HepG2 (cell line): Measurements from ENCODE around the gene ESR1. TPM values are rescaled to one million over a fixed set of nuclear protein-coding genes. Genes with fewer than 3 reads are reported as not detected.

Experiments
- ATAC-seq: fragments of 200-7000 bp; cut with Tn5 transposase; 3 replicates; pipeline ENCODE4 v1.9.1; 2020; ENCODE audit warnings: mild to moderate bottlenecking, moderate library complexity
- BruUV-seq: library from RNA; stranded (reverse); fragments of 400-500 nt; replicated peaks from 2 replicates; lab custom pipeline; 2021; lab: Mats Ljungman, UMichigan
- CTCF ChIA-PET: fragments of 300-600 bp; formaldehyde crosslinking; extraction: SDS; loops from one replicate; lab custom pipeline; 2021; ENCODE audit warnings: low total read pairs, inconsistent platforms, low intra/inter-chr PET ratio; lab: Yijun Ruan, JAX
- POLR2A ChIA-PET: fragments of 350-600 bp; sonication (Branson Sonifier 250); formaldehyde crosslinking; loops from one replicate; lab custom pipeline; 2020; ENCODE audit warnings: antibody characterized with exemption, inconsistent platforms; lab: Yijun Ruan, JAX
- DNase-seq: peaks from one replicate; pipeline ENCODE4 v3.0.0-alpha.2; 2015; ENCODE audit warnings: low spot score
- FAIRE-seq: peaks from 3 replicates; lab custom pipeline; 2011; peaks lifted over from hg19 to GRCh38; lab: Jason Lieb, UNC
- H2AFZ ChIP-seq: one replicate; pipeline ENCODE4 v1.6.1; 2011; ENCODE audit warnings: low read length, inconsistent platforms
- H3K27ac ChIP-seq: fragments of 300-600 bp; 3 replicates; pipeline ENCODE4 v1.8.0; 2011; ENCODE audit warnings: mixed run types, mild to moderate bottlenecking, mixed read lengths, low read length, inconsistent platforms; ENCODE audit not compliant: insufficient read depth; ENCODE audit errors: extremely low read length
- H3K27me3 ChIP-seq, 2 experiments: fragments of 200-600 bp in 1 of 2; 2 replicates in 1 of 2; 3 replicates in 1 of 2; pipeline versions ENCODE4 v1.6.0 to v1.8.0; 2011; ENCODE audit warnings: low read length in 2 of 2, mild to moderate bottlenecking in 2 of 2, moderate library complexity in 2 of 2, inconsistent platforms in 1 of 2; ENCODE audit not compliant: insufficient read depth in 2 of 2, control insufficient read depth in 1 of 2
- H3K36me3 ChIP-seq, 2 experiments: fragments of 200-600 bp in 1 of 2; replicated peaks in 1 of 2; 2 replicates in 1 of 2; 3 replicates in 1 of 2; pipeline versions ENCODE4 v1.5.1 to v1.8.0; 2011; ENCODE audit warnings: low read length in 2 of 2, inconsistent platforms in 1 of 2; ENCODE audit not compliant: insufficient read depth in 2 of 2, control insufficient read depth in 1 of 2
- H3K4me1 ChIP-seq: 2 replicates; pipeline ENCODE4 v1.5.1; 2012; ENCODE audit warnings: low read length, inconsistent platforms; ENCODE audit not compliant: insufficient read depth
- H3K4me2 ChIP-seq: 2 replicates; pipeline ENCODE4 v1.6.0; 2011; ENCODE audit warnings: low read depth, low read length, inconsistent platforms
- H3K4me3 ChIP-seq, 3 experiments: fragments of 200-600 bp in 1 of 3; sonication (generic), shearing (Covaris generic) in 1 of 3; replicated peaks in 1 of 3; 2 replicates each; pipeline ENCODE4 v1.5.1; 2011 to 2016; ENCODE audit warnings: low read length in 3 of 3, inconsistent platforms in 2 of 3, low read depth in 2 of 3, mild to moderate bottlenecking in 2 of 3, control low read depth in 1 of 3, mixed read lengths in 1 of 3; ENCODE audit not compliant: insufficient read depth in 1 of 3
- H3K79me2 ChIP-seq: one replicate; pipeline ENCODE4 v1.6.1; 2011; ENCODE audit warnings: low read length, inconsistent platforms; ENCODE audit not compliant: insufficient read depth
- H3K9ac ChIP-seq: 2 replicates; pipeline ENCODE4 v1.6.0; 2011; ENCODE audit warnings: mild to moderate bottlenecking, low read depth, low read length, inconsistent platforms; ENCODE audit not compliant: insufficient read depth
- H3K9me3 ChIP-seq: 2 replicates; pipeline ENCODE4 v1.5.1; 2012; ENCODE audit warnings: mild to moderate bottlenecking, low read length
- H4K20me1 ChIP-seq: 2 replicates; pipeline ENCODE4 v1.6.0; 2011; ENCODE audit warnings: inconsistent platforms, mild to moderate bottlenecking, low read length, moderate library complexity; ENCODE audit not compliant: insufficient read depth
- ARNT ChIP-seq: fragments of 450-650 bp; IDR thresholded peaks from 2 replicates; pipeline ENCODE4 v1.6.1; 2017
- ATF7-NPFF ChIP-seq: sonication (generic); formaldehyde crosslinking; IDR thresholded peaks from 2 replicates; pipeline ENCODE4 v1.8.1; 2023; ENCODE audit warnings: mild to moderate bottlenecking, low read depth, missing genetic modification reagents, moderate library complexity
- CBX1 ChIP-seq: IDR thresholded peaks from one replicate; pipeline ENCODE4 v1.6.1; 2016; ENCODE audit warnings: antibody characterized with exemption, low read depth
- CEBPZ ChIP-seq: IDR thresholded peaks from 2 replicates; pipeline ENCODE4 v1.6.1; 2012; ENCODE audit warnings: low read length, improper control_type of control experiment
- CREM ChIP-seq, 2 experiments: sonication (generic) in 1 of 2; formaldehyde crosslinking in 1 of 2; IDR thresholded peaks; 2 replicates each; pipeline versions ENCODE4 v1.4.0 to v1.6.1; 2016 to 2020; ENCODE audit warnings: antibody characterized with exemption in 1 of 2, mild to moderate bottlenecking in 1 of 2, missing genetic modification reagents in 1 of 2
- CSRNP2 ChIP-seq: sonication (generic); formaldehyde crosslinking; conservative IDR thresholded peaks from 2 replicates; pipeline ENCODE4 v1.8.0; 2022; ENCODE audit warnings: low read depth, missing genetic modification reagents
- E2F5 ChIP-seq: sonication (generic); formaldehyde crosslinking; conservative IDR thresholded peaks from 2 replicates; pipeline ENCODE4 v1.4.0; 2020; ENCODE audit warnings: missing genetic modification reagents
- EEA1 ChIP-seq: sonication (generic); formaldehyde crosslinking; IDR thresholded peaks from 2 replicates; pipeline ENCODE4 v1.5.1; 2020; ENCODE audit warnings: mild to moderate bottlenecking, missing genetic modification reagents, borderline replicate concordance
- EZH2 ChIP-seq: conservative IDR thresholded peaks from 2 replicates; pipeline ENCODE4 v1.6.1; 2012; ENCODE audit warnings: mild to moderate bottlenecking, low read depth, low read length, moderate library complexity
- ONECUT2 ChIP-seq: sonication (generic); formaldehyde crosslinking; IDR thresholded peaks from 2 replicates; pipeline ENCODE4 v1.4.0; 2020; ENCODE audit warnings: missing genetic modification reagents
- RBFOX2 ChIP-seq: fragments of 200-400 bp; formaldehyde crosslinking; IDR thresholded peaks from 2 replicates; pipeline ENCODE4 v1.6.1; 2017; ENCODE audit warnings: low read depth, mild to moderate bottlenecking, low read length
- YY1 ChIP-seq: IDR thresholded peaks from 2 replicates; pipeline ENCODE4 v1.6.1; 2011; ENCODE audit warnings: low read length, low read depth, moderate library complexity, mild to moderate bottlenecking; ENCODE audit not compliant: insufficient read depth, insufficient replicate concordance
- ZBTB10 ChIP-seq: sonication (generic); formaldehyde crosslinking; IDR thresholded peaks from 2 replicates; pipeline ENCODE4 v1.4.0; 2020; ENCODE audit warnings: missing genetic modification reagents, borderline replicate concordance
- ZKSCAN1 ChIP-seq: fragments of 150-350 bp; IDR thresholded peaks from 2 replicates; pipeline ENCODE4 v1.6.1; 2014; ENCODE audit warnings: low read length
- ZMYM4 ChIP-seq: sonication (generic); formaldehyde crosslinking; IDR thresholded peaks from 2 replicates; pipeline ENCODE4 v1.8.1; 2023; ENCODE audit warnings: mild to moderate bottlenecking, missing genetic modification reagents
- ZNF225 ChIP-seq: sonication (generic); formaldehyde crosslinking; IDR thresholded peaks from 2 replicates; pipeline ENCODE4 v1.4.0; 2020; ENCODE audit warnings: mild to moderate bottlenecking, missing genetic modification reagents
- ZNF263 ChIP-seq: sonication (generic); formaldehyde crosslinking; IDR thresholded peaks from 2 replicates; pipeline ENCODE4 v1.4.0; 2020; ENCODE audit warnings: missing genetic modification reagents
- ZNF30 ChIP-seq: sonication (generic); formaldehyde crosslinking; IDR thresholded peaks from 2 replicates; pipeline ENCODE4 v1.5.0; 2020; ENCODE audit warnings: mild to moderate bottlenecking, missing genetic modification reagents
- ZNF792 ChIP-seq: IDR thresholded peaks from 2 replicates; pipeline ENCODE4 v1.6.1; 2016
- WGBS: methylation state at CpG from one replicate; pipeline ENCODE4 v1.1.6; 2017; ENCODE audit warnings: low lambda C conversion rate; 5-methylcytosine and 5-hydroxymethylcytosine counted together
- in situ Hi-C: cut with HindIII; loops from 2 replicates; pipeline ENCODE4 v1.10.0; 2017; ENCODE audit warnings: low pct_unique_long_range_greater_than_20kb; ENCODE audit not compliant: extremely low pct_ligation_motif_present
- intact Hi-C: fragments of 100-400 bp; cut with micrococcal nuclease; formaldehyde crosslinking; loops from one replicate; pipeline ENCODE4 v1.10.0; 2022; ENCODE audit not compliant: unreplicated experiment
- polyA plus RNA-seq, 8 experiments: library from polyadenylated mRNA; depleted of rRNA in 3 of 8; stranded (reverse) in 7 of 8; unstranded in 1 of 8; fragments of >200 nt; fragmentation: Illumina TruSeq in 4 of 8; extraction: Trizol in 4 of 8; gene quantifications; 2 replicates each; pipeline versions ENCODE4 v1.2.1 to v1.2.3, GENCODE V29; 2011 to 2016; ENCODE audit warnings: low read depth in 4 of 8, missing spikeins in 1 of 8, mixed read lengths in 1 of 8; ENCODE audit not compliant: insufficient read depth in 1 of 8
- total RNA-seq, 5 experiments: library from RNA; depleted of rRNA; stranded (reverse); fragments of >200 nt; fragmentation: Illumina TruSeq; extraction: Trizol; gene quantifications; 2 replicates each; pipeline ENCODE4 v1.2.3, GENCODE V29; 2016; ENCODE audit warnings: low read depth in 1 of 5

Gene ESR1
- total and polyA plus RNA-seq, 2 of the 13 experiments (the other 11 are each of a cell fraction or from before 2014, with no cell fraction given) = not detected

GRCh38 chr6:152166897-152167296 lies 359.4 kb downstream of the ESR1 start:
- H3K9ac ChIP-seq = no peak overlapping the region
- DNase-seq (no peak), FAIRE-seq (no peak), ATAC-seq (no peak)
- no peaks in the 10 kb centered on the region for H3K27me3 ChIP-seq
- ChIA-PET POLR2A (no interaction called here), CTCF (no interaction called here)
- peaks cover 19% of the 10 kb centered on the region for H3K4me1 ChIP-seq
- intact Hi-C loops = no loop called here
- no peaks in the 10 kb centered on the region for H4K20me1 ChIP-seq
- no peak overlapping the region for H3K4me2 ChIP-seq
- H3K9me3 ChIP-seq = no peaks in the 10 kb centered on the region
- no peak overlapping the region for H2AFZ ChIP-seq
- no peak overlapping the region for H3K27ac ChIP-seq
- no peaks in the 10 kb centered on the region for H3K36me3 ChIP-seq
- WGBS = 93% methylated on average over 5 of the region's 5 CpGs
- H3K4me3 ChIP-seq = no peak overlapping the region
- in situ Hi-C loops = no loop called here
- no TSS peak for BruUV-seq
- H3K79me2 ChIP-seq = no peaks in the 10 kb centered on the region
- no peak for TF ChIP-seq ATF7-NPFF
- no peak for TF ChIP-seq ZNF30 (CRISPR knock-in tag)
- no peak for TF ChIP-seq CBX1
- no peak for TF ChIP-seq YY1
- TF ChIP-seq CEBPZ = no peak
- TF ChIP-seq ZMYM4 (CRISPR knock-in tag) = no peak
- TF ChIP-seq ZNF792 = no peak
- TF ChIP-seq ZNF263 = no peak
- TF ChIP-seq EZH2 = no peak
- TF ChIP-seq ZBTB10 (CRISPR knock-in tag) = no peak
- no peak for TF ChIP-seq ZNF225
- no peak for TF ChIP-seq EEA1 (CRISPR knock-in tag)
- no peak for TF ChIP-seq CREM (IDR thresholded peaks at IDR 0.05)
- TF ChIP-seq CREM (CRISPR knock-in tag; IDR thresholded peaks at IDR 0.05) = no peak
- no peak for TF ChIP-seq CSRNP2 (CRISPR knock-in tag)
- no peak for TF ChIP-seq ZKSCAN1
- no peak for TF ChIP-seq RBFOX2
- TF ChIP-seq E2F5 (CRISPR knock-in tag) = no peak
- TF ChIP-seq ONECUT2 (CRISPR knock-in tag) = no peak
- TF ChIP-seq ARNT = no peak
